ENCODE data around the gene SMR3B. TPM values are rescaled to one million over a fixed set of nuclear protein-coding genes. Genes with fewer than 3 reads are reported as not detected.

Gene SMR3B
- not detected for total RNA-seq

DNA sequence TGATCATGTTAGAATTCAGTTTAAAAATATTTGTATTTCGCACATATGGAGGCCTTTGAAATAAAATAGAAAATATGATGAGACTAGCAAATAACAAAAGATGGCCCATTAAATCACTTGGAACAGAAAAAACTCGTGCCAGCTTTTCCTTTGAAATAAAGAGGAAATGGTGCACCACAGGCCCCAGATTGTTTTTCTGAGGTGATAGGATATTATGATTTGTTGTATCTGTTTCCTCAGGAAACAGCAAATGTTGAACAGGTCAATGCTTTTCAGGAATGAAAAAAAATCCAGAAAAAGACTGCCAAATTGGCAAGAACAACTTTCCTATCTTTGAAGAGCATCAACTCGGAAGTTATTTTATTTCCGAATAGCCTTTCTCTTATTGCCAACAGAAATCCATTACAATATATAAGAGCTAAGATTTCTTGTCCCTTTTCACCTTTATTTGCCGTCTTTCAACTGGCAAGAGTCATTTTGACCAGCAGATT is at the start of gene SMR3B:
TSS of gene SMR3B (plus strand) at position 441 of the 491 bp plus-strand sequence. CDS start 1,380 bp downstream, outside the sequence.
- 52 to 74% methylated on average over 5 of the region's 5 CpGs for WGBS, 2 donors
- TF ChIP-seq POLR2A (IDR thresholded peaks at IDR 0.05) (no peak), CTCF (IDR thresholded peaks at IDR 0.05) (no peak)
- no peak for DNase-seq (ENCODE audit: low spot score in 2 of 2)
- intact Hi-C loops (cut with DNase I; ENCODE audit: low total_unique reads): no loop called here
- no peak within 1 kb of the TSS for H3K4me3 ChIP-seq (ENCODE audit: low read depth, poor library complexity, severe bottlenecking)

- WGBS, 2 donors: 95 to 97% methylated on average over 3 of the region's 3 CpGs
- DNase-seq (ENCODE audit: low spot score in 2 of 2): no peak
- no peak within 1 kb of the TSS for H3K4me3 ChIP-seq (ENCODE audit: low read depth, poor library complexity, severe bottlenecking)
- TF ChIP-seq CTCF (IDR thresholded peaks at IDR 0.05): no peak
- no peak for TF ChIP-seq POLR2A (IDR thresholded peaks at IDR 0.05)
- intact Hi-C loops (cut with DNase I; ENCODE audit: low total_unique reads): no loop called here
Observed at GRCh38 chr4:70334681-70335080, 48.2 kb upstream of the SMR3B start, which contains the start of gene CABS1. CABS1 (plus strand) TSS chr4:70334981; CDS start chr4:70335040, 59 bp downstream.

DNA sequence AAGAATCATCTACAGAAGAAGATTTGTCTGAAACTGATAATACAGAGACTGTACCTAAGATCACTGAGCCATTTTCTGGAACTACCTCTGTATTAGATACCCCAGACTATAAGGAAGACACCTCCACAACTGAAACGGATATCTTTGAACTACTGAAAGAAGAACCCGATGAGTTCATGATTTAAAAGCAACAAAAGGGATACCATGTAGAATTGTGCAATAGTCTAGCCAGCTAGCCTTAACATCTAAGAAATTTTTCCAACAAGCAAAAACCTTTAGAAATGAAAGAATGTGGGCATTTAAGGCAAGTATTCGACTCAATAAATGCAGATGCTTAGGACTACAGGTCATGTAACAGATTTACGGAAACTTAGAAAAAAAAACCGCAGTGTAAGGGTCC is 46.9 kb upstream of the SMR3B start:
- intact Hi-C loops (cut with DNase I; ENCODE audit: low total_unique reads): no loop called here
- DNase-seq (ENCODE audit: low spot score in 2 of 2): no peak
- TF ChIP-seq CTCF (IDR thresholded peaks at IDR 0.05) (no peak), POLR2A (IDR thresholded peaks at IDR 0.05) (no peak)
- H3K4me3 ChIP-seq (ENCODE audit: low read depth, poor library complexity, severe bottlenecking): no peak overlapping the region
- 74 to 75% methylated on average over 5 of the region's 5 CpGs for WGBS, 2 donors

- 64 to 67% methylated on average over 1 of the region's 1 CpG for WGBS, 2 donors
- intact Hi-C loops (cut with DNase I; ENCODE audit: low total_unique reads): no loop called here
- H3K4me3 ChIP-seq (ENCODE audit: low read depth, poor library complexity, severe bottlenecking): no peak overlapping the region
- no peak for DNase-seq (ENCODE audit: low spot score in 2 of 2)
- TF ChIP-seq POLR2A (IDR thresholded peaks at IDR 0.05) (no peak), CTCF (IDR thresholded peaks at IDR 0.05) (no peak)
Observed at GRCh38 chr4:70337886-70338420, 45.0 kb upstream of the SMR3B start.

- no peak for DNase-seq (ENCODE audit: low spot score in 2 of 2)
- TF ChIP-seq CTCF (IDR thresholded peaks at IDR 0.05) (no peak), POLR2A (IDR thresholded peaks at IDR 0.05) (no peak)
- H3K4me3 ChIP-seq (ENCODE audit: low read depth, poor library complexity, severe bottlenecking): no peak overlapping the region
- intact Hi-C loops (cut with DNase I; ENCODE audit: low total_unique reads): no loop called here
- WGBS, 2 donors: 24 to 67% methylated on average over 1 of the region's 1 CpG
Observed at GRCh38 chr4:70356185-70356584, 26.7 kb upstream of the SMR3B start.
